Iris pigment epithelial cell (primary cell): Measurements from ENCODE around the gene POU5F2.

ENCODE experiments used
- DNase-seq: peaks from one replicate; pipeline ENCODE4 v3.0.0-alpha.2; 2011; ENCODE audit warnings: low read depth

Gene POU5F2, protein sequence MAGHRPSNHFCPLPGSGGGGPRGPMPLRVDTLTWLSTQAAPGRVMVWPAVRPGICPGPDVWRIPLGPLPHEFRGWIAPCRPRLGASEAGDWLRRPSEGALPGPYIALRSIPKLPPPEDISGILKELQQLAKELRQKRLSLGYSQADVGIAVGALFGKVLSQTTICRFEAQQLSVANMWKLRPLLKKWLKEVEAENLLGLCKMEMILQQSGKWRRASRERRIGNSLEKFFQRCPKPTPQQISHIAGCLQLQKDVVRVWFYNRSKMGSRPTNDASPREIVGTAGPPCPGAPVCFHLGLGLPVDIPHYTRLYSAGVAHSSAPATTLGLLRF

DNA sequence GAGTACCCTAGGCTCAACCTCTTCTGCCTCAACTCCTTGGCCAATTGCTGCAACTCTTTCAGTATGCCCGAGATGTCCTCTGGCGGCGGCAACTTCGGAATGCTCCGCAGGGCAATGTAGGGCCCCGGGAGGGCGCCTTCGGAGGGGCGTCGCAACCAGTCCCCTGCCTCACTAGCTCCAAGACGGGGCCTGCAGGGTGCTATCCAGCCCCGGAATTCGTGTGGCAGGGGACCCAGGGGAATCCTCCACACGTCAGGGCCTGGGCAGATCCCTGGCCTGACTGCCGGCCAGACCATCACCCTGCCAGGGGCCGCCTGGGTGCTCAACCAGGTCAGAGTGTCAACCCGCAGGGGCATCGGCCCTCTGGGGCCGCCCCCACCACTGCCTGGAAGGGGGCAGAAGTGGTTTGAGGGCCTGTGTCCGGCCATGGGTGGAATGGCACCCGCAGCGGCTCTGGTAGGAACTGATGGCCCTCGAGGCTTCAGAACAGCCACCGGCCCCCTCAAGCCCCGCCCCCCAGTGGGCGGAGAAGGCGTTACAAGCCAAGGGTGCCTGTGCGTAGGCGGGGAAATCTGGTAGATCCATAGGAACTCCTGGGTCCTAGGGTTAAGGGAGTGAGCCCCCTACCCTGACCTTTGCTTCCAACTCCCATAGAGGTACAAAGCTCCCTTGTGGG is at the start of gene POU5F2:
Gene POU5F2, minus strand, starts transcription at position 465 of the 676 bp plus-strand sequence. Its CDS starts 37 bp downstream, at position 428.
- DNase-seq, result no peak

DNA sequence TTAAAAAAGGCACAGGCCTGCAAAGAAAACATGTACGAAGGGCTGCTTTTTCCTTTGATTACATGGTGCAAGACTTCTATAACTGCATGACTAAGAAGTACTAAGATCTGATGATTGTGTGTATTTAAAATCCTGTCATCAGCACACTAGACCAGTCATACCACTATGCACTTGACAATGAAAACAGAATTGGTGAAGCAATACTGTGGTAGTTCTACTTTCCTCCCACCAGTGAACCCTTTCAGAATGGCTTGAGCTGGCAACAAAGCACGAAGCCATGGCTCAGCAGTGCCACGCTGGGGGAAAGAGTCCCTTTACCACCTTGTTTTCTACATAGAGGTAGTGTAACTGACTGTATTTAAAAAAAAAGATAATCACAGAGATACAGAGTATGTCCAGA is 49.0 kb upstream of the POU5F2 start:
- DNase-seq, result peak; percentile 86

DNA sequence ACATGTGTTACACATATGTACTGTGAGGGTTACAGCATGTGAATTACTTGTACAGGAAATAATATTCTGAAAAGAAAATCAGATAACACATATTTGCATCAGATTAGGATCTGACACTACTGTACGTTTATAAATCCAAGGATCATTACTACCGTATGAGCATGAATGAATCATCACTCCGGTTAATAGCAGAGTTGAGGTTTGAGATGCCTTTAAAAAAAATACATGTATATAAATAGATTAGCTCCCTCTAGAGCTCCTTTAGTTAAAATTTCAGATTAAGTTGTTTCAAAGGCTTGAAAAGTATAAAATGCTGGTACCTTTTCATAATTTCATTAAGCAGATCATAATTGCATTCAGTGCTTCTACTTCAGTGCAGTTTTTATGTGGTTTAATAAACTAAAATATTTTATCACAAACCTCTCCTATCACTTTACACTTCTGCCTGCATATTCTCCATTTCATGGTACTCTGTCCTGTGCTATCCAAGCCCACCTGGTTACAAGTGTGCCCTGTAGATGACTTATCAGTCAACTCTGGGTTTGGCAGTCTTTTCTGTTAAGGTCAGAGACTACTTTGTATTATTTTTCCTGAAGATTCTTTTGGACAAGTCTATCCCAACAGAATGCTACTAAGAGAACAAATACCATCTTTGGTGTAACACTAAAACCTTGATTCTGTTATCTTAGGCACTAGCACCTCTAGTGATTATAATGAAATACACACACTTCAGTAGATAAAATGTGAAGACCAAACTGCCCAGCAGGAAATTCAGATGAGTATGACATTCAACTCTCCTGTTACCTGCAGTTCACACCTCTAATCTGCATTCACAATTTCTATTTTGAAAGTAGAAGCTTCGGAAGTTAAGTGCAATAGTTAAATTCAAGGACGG is 48.0 kb upstream of the POU5F2 start:
- peak; percentile 84 for DNase-seq

DNA sequence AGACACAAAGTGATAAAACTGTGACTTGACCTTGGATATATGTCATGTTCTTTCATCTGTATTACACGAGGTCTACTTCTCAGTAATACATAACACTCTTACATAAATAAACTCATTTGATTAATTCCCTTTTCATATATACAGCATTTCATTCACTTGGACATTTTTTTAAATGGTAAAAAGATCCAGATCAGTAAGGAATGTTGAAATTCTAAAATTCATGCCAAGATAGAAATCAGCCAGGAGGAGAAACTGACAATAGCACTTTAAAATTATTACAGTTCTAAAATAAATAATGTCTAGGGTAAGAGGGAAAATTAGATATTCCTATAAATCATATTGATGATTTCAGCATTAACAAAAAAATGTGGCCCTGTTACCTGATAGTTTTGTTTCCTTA is 46.2 kb upstream of the POU5F2 start:
- DNase-seq, result no peak

DNA sequence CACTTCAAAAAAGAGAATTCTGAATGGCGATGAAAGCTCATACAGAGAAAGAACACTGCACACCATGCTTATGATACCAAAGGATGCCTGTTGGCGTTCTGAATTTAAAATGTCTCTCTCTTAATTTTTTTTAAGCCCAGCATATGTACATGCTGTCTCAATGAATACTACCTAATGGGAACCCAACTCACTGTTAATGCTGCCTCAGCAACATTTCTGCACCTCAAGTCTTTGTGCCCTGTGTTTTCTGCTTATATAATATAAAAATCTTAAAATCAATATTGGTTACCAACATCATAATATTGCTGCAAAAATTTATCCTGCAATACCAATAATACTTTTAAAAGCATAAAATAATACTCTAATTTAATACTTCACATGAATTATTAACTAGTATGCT is 44.1 kb upstream of the POU5F2 start:
- no peak for DNase-seq

DNA sequence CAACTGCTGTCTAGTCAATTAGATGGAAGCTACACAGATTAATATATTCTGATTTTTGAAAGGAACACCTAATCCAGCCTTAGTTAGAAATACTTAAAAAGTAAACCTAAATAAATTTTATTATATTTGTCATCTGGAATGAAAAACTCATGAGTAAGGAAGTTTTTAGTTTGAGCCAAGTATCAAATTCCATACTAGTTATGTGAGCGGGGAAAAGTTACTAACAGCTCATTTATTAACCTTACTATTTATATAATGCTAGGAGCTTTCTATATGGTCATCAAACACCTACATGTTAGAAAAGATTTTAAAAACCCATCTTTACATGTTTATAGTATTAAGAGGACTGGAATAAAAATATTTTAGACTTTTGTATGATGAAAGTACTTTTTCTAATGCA is 41.6 kb upstream of the POU5F2 start:
- DNase-seq, result peak; percentile 31

DNA sequence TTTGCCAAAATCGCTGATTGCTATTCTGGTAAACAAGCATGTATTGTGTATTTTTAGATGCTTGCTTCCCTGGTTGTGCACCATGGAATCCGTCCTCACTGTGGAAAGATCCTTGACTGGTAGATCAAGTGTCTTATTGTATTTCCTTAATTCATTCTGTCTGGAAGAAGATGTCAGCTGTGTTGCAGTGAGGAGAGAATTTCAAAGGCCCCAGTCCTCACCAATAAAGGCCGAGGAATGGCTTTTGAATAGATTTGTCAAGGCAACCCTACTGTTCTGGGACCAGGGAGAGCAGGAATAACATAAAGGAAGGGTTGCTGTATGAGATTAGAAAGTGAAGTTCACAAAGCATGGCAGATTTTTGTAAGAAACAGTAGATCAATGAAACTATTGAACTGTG is 36.2 kb upstream of the POU5F2 start:
- no peak for DNase-seq

DNA sequence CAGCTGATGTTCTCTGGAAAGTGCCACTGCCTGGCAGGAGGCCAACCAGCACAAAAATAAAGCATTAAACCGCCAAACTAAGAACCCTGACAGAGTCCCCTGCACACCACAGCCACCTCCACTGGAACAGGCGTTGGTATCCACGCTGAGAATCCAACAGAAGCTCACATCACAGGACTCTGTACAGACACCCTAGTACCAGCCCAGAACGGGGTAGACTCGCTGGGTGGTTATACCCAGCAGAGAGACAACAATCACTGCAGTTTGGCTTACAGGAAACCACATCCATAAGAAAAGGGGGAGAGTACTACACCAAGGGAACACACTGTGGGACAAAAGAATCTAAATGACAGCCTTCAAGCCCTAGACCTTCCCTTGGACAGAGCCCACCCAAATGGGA is 15.0 kb upstream of the POU5F2 start:
- no peak for DNase-seq

DNA sequence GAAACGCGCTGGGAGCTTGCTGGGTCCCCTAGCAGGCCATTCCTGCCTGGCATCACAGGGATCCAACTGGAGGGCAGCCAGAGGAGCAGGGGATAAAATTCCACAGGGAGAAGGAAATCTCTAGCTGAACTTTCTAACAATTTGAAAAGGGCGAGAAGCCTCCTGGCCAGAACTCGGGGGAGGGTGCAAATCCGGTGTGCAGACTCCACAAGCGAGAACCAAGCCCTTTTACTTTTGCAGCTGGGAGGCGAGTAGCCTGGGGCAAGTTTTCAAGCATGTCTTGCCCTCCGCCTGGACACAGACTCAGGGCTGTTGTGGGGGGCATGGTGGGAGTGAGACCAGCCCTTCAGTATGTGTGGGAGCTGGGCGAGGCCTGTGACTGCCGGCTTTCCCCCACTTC is 14.3 kb upstream of the POU5F2 start:
- DNase-seq, result no peak

DNA sequence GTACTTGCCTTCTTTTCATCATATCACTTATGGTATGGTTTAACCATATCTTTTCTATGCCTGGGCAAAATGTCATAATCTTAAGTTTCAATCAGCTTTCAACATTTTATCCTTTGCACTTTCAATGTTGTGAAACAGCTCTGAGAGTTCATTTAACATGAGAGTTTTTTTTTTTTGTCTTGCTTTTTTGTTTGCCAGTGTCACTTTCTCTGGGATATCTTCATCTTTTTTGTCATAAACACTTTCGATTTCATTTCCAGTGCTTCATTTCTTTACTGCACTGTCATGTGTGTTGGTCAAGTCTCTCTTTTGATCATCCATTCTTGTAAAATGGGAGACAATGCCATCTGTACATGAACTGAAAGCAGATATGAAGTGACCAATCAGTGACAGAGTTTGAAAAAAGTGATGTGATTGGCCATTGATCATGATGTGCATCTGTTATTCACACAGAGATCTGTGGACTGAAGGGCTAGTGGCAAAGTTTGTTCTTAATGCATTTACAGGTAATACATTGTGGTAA is 7.5 kb upstream of the POU5F2 start:
- no peak for DNase-seq

DNA sequence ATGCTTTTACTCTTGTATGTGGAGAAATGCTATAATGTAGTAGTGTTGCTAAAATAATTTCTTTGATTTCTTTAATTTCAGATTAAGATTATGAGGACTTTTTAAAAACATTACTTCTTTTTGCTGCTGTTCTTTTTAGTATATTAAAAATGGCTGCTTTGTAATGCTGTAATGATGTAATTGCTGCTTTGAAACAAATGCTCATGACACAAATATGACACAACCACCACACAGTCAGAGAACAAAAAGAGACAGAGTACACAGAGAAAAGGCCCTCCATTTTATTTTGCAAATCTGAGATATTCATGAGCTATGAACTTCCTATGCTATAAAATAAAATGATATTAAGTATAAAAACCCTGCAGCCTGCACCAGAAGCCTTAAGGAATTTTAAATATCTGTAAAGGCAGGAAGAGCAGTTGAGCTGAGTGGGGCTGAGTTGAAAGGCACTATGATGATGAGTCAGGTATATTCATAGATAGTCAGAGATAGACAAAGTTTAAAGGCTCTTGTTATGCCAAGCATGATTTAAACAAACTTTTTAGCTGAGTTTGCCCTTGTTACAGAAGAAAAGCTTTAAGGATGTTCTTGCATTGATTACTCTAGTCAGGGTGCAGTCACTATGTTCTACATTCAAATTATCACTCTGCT is 5.1 kb upstream of the POU5F2 start:
- peak; percentile 68 for DNase-seq

DNA sequence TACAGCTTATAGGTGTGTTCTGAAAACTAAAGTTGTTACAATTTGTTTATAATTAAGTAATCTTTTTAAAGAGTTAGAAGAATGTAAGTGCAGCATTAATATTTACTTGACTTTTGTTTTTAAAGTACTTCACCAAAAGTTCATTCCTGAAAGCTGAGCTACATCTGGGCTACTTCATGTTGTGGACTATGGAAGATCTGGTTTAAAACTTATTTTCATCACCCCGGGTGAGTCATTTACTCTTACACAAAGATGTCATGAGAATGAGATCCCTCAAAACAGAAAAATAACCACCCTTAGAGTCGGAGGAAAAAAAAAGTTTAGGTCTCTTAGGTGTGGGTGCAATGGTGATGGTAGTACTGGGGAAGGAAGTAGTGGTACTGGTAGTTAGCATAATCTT is 5.1 kb downstream of the POU5F2 start:
- DNase-seq, result peak; percentile 44

DNA sequence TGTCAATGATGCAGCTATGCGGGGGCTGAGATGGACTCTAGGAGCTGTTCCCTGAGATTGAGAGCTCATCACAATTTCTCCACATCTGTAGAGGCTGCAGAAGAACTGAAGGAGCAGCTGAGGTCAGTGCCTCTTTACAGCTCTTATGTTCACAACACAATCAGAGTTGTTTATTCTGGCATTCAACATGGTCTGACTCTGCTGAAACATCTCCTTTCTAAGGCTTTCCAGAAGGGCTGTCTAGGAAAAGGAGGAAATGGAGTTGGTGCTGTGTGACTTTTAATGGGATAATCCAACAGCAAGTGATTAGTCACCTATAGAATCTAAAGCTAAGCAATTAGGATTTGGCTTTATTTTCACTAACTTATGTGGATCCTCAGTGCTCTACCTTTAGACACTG is 6.0 kb downstream of the POU5F2 start:
- peak; percentile 43 for DNase-seq

DNA sequence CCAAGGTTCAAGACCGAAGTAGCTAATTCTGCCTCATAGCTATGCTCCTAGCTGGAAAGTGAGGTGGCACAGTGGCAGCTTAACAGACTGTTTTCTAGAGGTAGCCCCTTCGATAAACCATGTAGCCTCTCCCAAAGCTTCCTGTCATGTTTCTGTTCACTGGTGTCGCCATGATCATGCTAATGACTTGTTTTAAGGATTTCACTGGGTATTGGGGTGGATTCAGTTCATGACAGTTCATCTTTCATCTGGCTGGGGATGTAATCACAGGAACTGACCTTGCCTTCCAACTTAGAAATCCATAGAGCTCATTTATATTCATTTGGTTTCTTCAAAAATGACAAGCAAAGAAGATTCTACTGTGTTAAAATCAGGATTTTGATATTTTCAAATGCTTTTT is 9.4 kb downstream of the POU5F2 start:
- no peak for DNase-seq

DNA sequence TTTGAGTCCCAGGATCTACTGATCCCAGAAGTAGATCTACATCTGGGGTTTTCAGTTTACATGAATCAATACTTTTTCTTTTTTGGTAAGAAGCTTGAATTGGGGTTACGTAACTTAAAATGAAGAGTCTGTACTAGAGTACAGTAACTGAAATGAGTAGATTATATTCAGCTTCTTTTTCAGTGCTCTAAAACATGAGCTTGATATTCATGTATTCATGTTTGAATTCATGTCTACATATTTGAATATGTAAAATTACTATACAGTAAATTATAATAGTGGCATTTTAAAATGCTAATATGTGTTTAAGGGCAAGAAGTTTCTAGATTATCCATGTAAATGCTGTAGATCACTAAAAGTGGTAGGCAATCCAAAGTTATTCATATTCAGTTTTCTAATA is 14.8 kb downstream of the POU5F2 start:
- DNase-seq, result no peak

DNA sequence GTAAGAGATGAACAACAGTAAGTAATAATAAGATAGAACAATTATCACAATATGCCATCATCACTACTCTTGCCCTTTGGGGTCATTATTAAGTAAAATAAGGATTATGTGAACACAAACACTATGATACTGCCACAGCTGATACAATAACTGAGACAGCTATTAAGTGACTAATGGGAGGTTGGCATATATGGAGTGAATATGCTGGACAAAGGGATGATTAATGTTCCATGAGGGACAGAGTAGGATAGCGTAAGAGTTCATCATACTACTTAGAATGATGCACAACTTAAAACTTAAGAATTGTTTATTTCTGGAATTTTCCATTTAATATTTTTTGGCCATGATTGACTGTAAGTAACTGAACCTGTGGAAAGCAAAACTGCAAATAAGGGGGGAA is 16.6 kb downstream of the POU5F2 start:
- no peak for DNase-seq

DNA sequence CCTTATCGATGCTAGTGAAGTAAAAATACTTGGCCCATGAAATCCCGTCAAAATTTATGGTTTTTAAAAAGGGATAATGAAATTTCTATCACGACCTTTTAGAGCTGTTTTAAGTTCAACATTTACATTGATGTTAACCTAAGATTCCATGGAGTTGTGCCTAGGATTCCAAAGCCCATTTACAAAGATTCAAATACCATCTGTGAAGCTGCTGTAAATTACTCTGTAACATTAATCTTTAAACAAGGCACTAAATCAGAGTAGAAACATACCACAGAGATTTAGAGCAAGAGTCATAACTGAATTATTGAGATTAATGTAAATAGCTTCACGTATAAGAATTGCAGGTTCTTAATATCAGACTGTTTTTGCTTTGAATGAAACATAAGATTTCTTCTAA is 17.7 kb downstream of the POU5F2 start:
- DNase-seq, result no peak

DNA sequence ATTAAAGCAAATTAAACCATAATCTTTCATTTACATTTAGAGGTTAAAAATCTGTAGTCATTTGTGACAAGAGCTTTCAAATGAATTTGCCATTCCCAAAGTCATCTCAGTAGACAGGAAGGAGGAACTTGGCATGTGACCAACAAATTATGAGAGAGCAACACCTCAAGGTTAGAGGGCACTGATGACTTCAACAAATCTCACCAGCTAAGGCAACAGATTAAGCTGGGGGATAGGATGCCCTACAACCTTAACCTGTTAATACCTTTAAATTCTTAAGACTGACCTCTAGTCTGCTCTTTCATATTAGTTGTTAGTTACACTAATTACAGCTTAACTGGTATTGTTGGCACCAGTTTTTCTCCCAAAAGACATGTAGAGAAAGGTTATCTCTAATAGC is 18.4 kb downstream of the POU5F2 start:
- DNase-seq, result no peak

DNA sequence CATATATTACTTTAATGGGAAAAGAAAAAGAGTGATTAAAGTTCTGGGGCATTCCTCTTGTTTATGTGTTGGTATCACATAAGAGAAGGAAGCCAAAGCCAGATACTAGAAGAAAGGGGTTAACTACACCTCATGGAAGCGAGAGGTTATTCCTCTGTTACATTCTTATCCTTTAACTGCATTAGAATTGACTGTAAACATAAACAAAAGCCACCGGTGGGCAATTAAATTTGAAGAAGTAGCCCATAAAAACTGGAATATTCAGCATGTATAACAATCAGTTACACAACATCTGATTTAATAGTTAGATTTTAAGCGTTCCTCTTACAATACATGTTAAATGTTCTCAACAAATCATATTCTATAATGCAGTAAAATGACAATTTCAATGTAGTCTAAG is 18.8 kb downstream of the POU5F2 start:
- DNase-seq, result no peak

DNA sequence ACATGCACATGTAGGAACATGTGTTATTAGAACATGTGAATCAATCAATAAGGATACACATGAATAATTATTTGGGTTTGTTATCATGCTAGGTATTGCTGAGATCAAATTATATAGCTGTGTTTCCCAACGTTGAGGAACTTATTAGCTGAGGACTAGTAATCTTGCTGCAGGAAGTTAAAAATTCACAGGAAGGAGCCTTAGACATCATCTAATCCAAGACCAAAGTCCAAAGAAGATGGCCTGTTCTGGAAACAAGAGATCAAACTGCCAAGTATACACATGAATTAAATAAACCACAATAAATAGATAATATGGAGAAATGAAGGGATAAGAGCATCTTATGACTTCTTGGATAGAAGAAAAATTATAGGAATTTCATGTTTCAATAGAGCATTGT is 19.9 kb downstream of the POU5F2 start:
- DNase-seq, result no peak

DNA sequence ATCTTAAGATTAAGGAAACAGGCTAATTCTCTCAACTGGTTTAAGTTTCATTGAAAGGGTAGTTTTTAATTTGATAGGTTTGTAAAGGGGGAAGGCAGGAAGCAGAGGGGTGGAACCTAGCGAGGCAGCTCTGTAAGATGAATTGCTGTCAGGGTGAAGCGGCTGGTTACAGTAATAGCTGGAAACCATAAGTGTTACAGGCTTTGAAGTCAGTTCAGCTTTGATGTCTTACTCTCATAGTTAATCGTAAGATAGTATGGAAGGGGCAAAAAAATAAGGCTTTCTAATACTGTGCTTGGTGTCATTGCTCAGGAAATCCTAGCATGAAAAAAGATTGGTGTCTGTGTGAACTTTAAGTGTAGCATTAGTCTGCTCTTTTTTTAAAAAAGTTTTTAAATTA is 20.3 kb downstream of the POU5F2 start:
- no peak for DNase-seq

DNA sequence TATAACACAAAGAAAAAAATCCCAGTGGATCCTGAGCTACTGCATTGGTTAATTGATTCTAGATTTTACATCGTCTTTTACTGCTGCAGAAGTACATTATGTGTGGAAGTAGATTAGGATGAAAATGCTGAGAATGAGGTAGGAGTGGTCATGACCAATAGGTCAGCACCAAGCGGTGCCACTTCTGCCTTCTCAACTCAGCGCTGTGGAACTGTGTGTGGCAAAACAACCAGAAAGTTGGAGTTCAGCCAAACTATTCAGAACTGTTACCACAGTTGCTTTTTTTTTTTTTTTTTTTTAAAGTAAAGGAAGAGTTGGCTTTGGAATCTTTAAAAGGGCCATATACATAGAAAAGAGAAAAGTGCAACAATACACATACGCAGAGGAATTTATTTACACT is 24.2 kb downstream of the POU5F2 start:
- peak; percentile 70 for DNase-seq
